A549 (cell line): ENCODE measurements around the gene SIRPA.

Experiments
- CTCF ChIP-seq: fragments of >200 bp; sonication (Bioruptor Twin); formaldehyde crosslinking; IDR thresholded peaks from 3 replicates; pipeline ENCODE4 v1.5.1; 2016
- EP300 ChIP-seq, 2 experiments: fragments of >200 bp; sonication (Bioruptor Twin); formaldehyde crosslinking; IDR thresholded peaks; 2 replicates in 1 of 2; 3 replicates in 1 of 2; pipeline ENCODE4 v1.6.1; 2016 to 2017
- FOSL2 ChIP-seq, 2 experiments: fragments of 450-650 bp in 1 of 2; fragments of >200 bp in 1 of 2; sonication (Bioruptor Twin) in 1 of 2; formaldehyde crosslinking; IDR thresholded peaks; 2 replicates each; pipeline versions ENCODE4 v1.5.0 to v1.6.1; 2016 to 2020; ENCODE audit warnings: mild to moderate bottlenecking in 1 of 2, moderate library complexity in 1 of 2
- MAX ChIP-seq: IDR thresholded peaks from 2 replicates; pipeline ENCODE4 v1.6.1; 2012
- NPAS2 ChIP-seq: fragments of 250-450 bp; sonication (Bioruptor Pico); IDR thresholded peaks from 2 replicates; pipeline ENCODE4 v1.8.0; 2022; ENCODE audit warnings: mild to moderate bottlenecking, moderate library complexity, borderline replicate concordance
- NR3C1 ChIP-seq: fragments of >200 bp; sonication (Bioruptor Twin); formaldehyde crosslinking; IDR thresholded peaks from 3 replicates; pipeline ENCODE4 v1.6.1; 2017
- POLR2A ChIP-seq: IDR thresholded peaks from 2 replicates; pipeline ENCODE4 v1.6.1; 2012; ENCODE audit warnings: mild to moderate bottlenecking, low read length
- RAD21 ChIP-seq, 2 experiments: fragments of >200 bp in 1 of 2; sonication (Bioruptor Twin) in 1 of 2; formaldehyde crosslinking in 1 of 2; IDR thresholded peaks in 1 of 2; conservative IDR thresholded peaks in 1 of 2; 2 replicates in 1 of 2; 3 replicates in 1 of 2; pipeline ENCODE4 v1.6.1; 2012 to 2018; ENCODE audit warnings: inconsistent platforms in 1 of 2
- RCOR1 ChIP-seq: fragments of 150-350 bp; IDR thresholded peaks from 2 replicates; pipeline ENCODE4 v1.6.1; 2014; ENCODE audit warnings: antibody characterized with exemption, low read length, low read depth
- REST ChIP-seq: fragments of 200-600 bp; sonication (generic); IDR thresholded peaks from 2 replicates; pipeline ENCODE4 v1.6.1; 2016; ENCODE audit warnings: antibody characterized with exemption, mild to moderate bottlenecking, moderate library complexity
- SMC3 ChIP-seq: fragments of >200 bp; sonication (Bioruptor Twin); formaldehyde crosslinking; IDR thresholded peaks from 3 replicates; pipeline ENCODE4 v1.6.1; 2018; ENCODE audit warnings: inconsistent platforms
- SREBF2 ChIP-seq: fragments of 450-650 bp; IDR thresholded peaks from 2 replicates; pipeline ENCODE4 v1.6.1; 2014; ENCODE audit warnings: mild to moderate bottlenecking, moderate library complexity
- ZC3H11A ChIP-seq: fragments of 450-650 bp; IDR thresholded peaks from 2 replicates; pipeline ENCODE4 v1.6.1; 2014; ENCODE audit warnings: antibody characterized with exemption, mild to moderate bottlenecking

GRCh38 chr20:1854246-1854645, 41.0 kb upstream of the SIRPA start:
- TF ChIP-seq ZC3H11A = no peak
- TF ChIP-seq NR3C1 = no peak
- no peak for TF ChIP-seq POLR2A
- no peak for TF ChIP-seq REST
- TF ChIP-seq CTCF = no peak
- no peak for TF ChIP-seq RAD21 (conservative IDR thresholded peaks at IDR 0.05 in 1 of 2, IDR thresholded peaks at IDR 0.05 in 1 of 2)
- TF ChIP-seq EP300 (IDR thresholded peaks at IDR 0.05) = no peak
- TF ChIP-seq RCOR1 = no peak
- no peak for TF ChIP-seq SREBF2
- no peak for TF ChIP-seq SMC3
- no peak for TF ChIP-seq NPAS2 (CRISPR knock-in tag)
- no peak for TF ChIP-seq FOSL2 (IDR thresholded peaks at IDR 0.05)
- no peak for TF ChIP-seq FOSL2 (CRISPR knock-in tag; IDR thresholded peaks at IDR 0.05)
- TF ChIP-seq MAX = no peak
